HepG2 (cell line): ENCODE measurements around the gene ZKSCAN4. TPM values are rescaled to one million over a fixed set of nuclear protein-coding genes. Genes with fewer than 3 reads are reported as not detected.

ENCODE experiments used
- CSRNP1 ChIP-seq: sonication (generic); formaldehyde crosslinking; IDR thresholded peaks from 2 replicates; pipeline ENCODE4 v1.8.1; 2023; ENCODE audit warnings: mild to moderate bottlenecking, missing genetic modification reagents
- GPN1 ChIP-seq: sonication (generic); formaldehyde crosslinking; IDR thresholded peaks from 2 replicates; pipeline ENCODE4 v1.5.1; 2020; ENCODE audit warnings: missing genetic modification reagents, borderline replicate concordance
- HDAC1 ChIP-seq: sonication (generic); formaldehyde crosslinking; IDR thresholded peaks from 2 replicates; pipeline ENCODE4 v1.5.1; 2020; ENCODE audit warnings: mild to moderate bottlenecking, missing genetic modification reagents
- IKZF1 ChIP-seq: fragments of 450-650 bp; IDR thresholded peaks from 2 replicates; pipeline ENCODE4 v1.7.1; 2016
- KLF15 ChIP-seq: sonication (generic); formaldehyde crosslinking; IDR thresholded peaks from 2 replicates; pipeline ENCODE4 v1.8.1; 2023; ENCODE audit warnings: borderline replicate concordance, mild to moderate bottlenecking, inconsistent platforms, missing genetic modification reagents, mixed read lengths
- NFIB ChIP-seq: sonication (generic); formaldehyde crosslinking; IDR thresholded peaks from 2 replicates; pipeline ENCODE4 v1.9.0; 2021; ENCODE audit warnings: missing genetic modification reagents, mild to moderate bottlenecking, borderline replicate concordance
- SMYD3 ChIP-seq: sonication (generic); formaldehyde crosslinking; IDR thresholded peaks from 2 replicates; pipeline ENCODE4 v1.8.1; 2023; ENCODE audit warnings: mild to moderate bottlenecking, missing genetic modification reagents
- SP140L ChIP-seq: sonication (generic); formaldehyde crosslinking; IDR thresholded peaks from 2 replicates; pipeline ENCODE4 v1.4.0; 2020; ENCODE audit warnings: missing genetic modification reagents, borderline replicate concordance
- SP5 ChIP-seq: IDR thresholded peaks from 2 replicates; pipeline ENCODE4 v1.6.1; 2016; ENCODE audit warnings: low read depth, borderline replicate concordance
- TFAP4 ChIP-seq: sonication (generic); IDR thresholded peaks from 2 replicates; pipeline ENCODE4 v1.6.1; 2016; ENCODE audit warnings: low read depth, borderline replicate concordance
- THYN1 ChIP-seq: sonication (generic); formaldehyde crosslinking; IDR thresholded peaks from 2 replicates; pipeline ENCODE4 v1.8.1; 2023; ENCODE audit warnings: low read depth, mild to moderate bottlenecking, moderate library complexity, missing genetic modification reagents, borderline replicate concordance
- TP53 ChIP-seq: sonication (generic); formaldehyde crosslinking; conservative IDR thresholded peaks from 2 replicates; pipeline ENCODE4 v1.4.0; 2020; ENCODE audit warnings: missing genetic modification reagents
- YEATS4 ChIP-seq: sonication (generic); formaldehyde crosslinking; IDR thresholded peaks from 2 replicates; pipeline ENCODE4 v1.4.0; 2020; ENCODE audit warnings: missing genetic modification reagents, borderline replicate concordance
- ZBTB20 ChIP-seq: sonication (generic); formaldehyde crosslinking; IDR thresholded peaks from 2 replicates; pipeline ENCODE4 v1.8.1; 2023; ENCODE audit warnings: missing genetic modification reagents, low read depth, mild to moderate bottlenecking, borderline replicate concordance
- ZNF382 ChIP-seq: sonication (generic); formaldehyde crosslinking; IDR thresholded peaks from 2 replicates; pipeline ENCODE4 v1.5.0; 2020; ENCODE audit warnings: missing genetic modification reagents, mild to moderate bottlenecking, borderline replicate concordance
- ZNF432 ChIP-seq: sonication (generic); formaldehyde crosslinking; IDR thresholded peaks from 2 replicates; pipeline ENCODE4 v1.5.0; 2020; ENCODE audit warnings: missing genetic modification reagents, mild to moderate bottlenecking, borderline replicate concordance
- ZNF589 ChIP-seq: sonication (generic); formaldehyde crosslinking; conservative IDR thresholded peaks from 2 replicates; pipeline ENCODE4 v1.8.0; 2022; ENCODE audit warnings: mild to moderate bottlenecking, moderate library complexity, missing genetic modification reagents
- ZNF652 ChIP-seq: IDR thresholded peaks from 2 replicates; pipeline ENCODE4 v1.6.1; 2016; ENCODE audit warnings: low read depth, borderline replicate concordance
- ZNF746 ChIP-seq: sonication (generic); formaldehyde crosslinking; IDR thresholded peaks from 2 replicates; pipeline ENCODE4 v1.8.0; 2022; ENCODE audit warnings: mild to moderate bottlenecking, missing genetic modification reagents
- polyA plus RNA-seq, 8 experiments: library from polyadenylated mRNA; depleted of rRNA in 3 of 8; stranded (reverse) in 7 of 8; unstranded in 1 of 8; fragments of >200 nt; fragmentation: Illumina TruSeq in 4 of 8; extraction: Trizol in 4 of 8; gene quantifications; 2 replicates each; pipeline versions ENCODE4 v1.2.1 to v1.2.3, GENCODE V29; 2011 to 2016; ENCODE audit warnings: low read depth in 4 of 8, missing spikeins in 1 of 8, mixed read lengths in 1 of 8; ENCODE audit not compliant: insufficient read depth in 1 of 8
- total RNA-seq, 5 experiments: library from RNA; depleted of rRNA; stranded (reverse); fragments of >200 nt; fragmentation: Illumina TruSeq; extraction: Trizol; gene quantifications; 2 replicates each; pipeline ENCODE4 v1.2.3, GENCODE V29; 2016; ENCODE audit warnings: low read depth in 1 of 5
- TF ChIP-seq, protein P1 (sequence below): sonication (generic); formaldehyde crosslinking; conservative IDR thresholded peaks from 2 replicates; pipeline ENCODE4 v1.8.0; 2022; ENCODE audit warnings: mild to moderate bottlenecking, moderate library complexity, missing genetic modification reagents
- TF ChIP-seq, protein P2 (sequence below): sonication (generic); formaldehyde crosslinking; IDR thresholded peaks from 2 replicates; pipeline ENCODE4 v1.4.0; 2020; ENCODE audit warnings: missing genetic modification reagents
- TF ChIP-seq, protein P3 (sequence below): sonication (generic); formaldehyde crosslinking; IDR thresholded peaks from 2 replicates; pipeline ENCODE4 v1.4.0; 2020; ENCODE audit warnings: mild to moderate bottlenecking, missing genetic modification reagents

Gene ZKSCAN4
- total and polyA plus RNA-seq, 2 of the 13 experiments (the other 11 are each of a cell fraction or from before 2014, with no cell fraction given) = 2.9 to 7.8 TPM

- TF ChIP-seq, protein P1, sequence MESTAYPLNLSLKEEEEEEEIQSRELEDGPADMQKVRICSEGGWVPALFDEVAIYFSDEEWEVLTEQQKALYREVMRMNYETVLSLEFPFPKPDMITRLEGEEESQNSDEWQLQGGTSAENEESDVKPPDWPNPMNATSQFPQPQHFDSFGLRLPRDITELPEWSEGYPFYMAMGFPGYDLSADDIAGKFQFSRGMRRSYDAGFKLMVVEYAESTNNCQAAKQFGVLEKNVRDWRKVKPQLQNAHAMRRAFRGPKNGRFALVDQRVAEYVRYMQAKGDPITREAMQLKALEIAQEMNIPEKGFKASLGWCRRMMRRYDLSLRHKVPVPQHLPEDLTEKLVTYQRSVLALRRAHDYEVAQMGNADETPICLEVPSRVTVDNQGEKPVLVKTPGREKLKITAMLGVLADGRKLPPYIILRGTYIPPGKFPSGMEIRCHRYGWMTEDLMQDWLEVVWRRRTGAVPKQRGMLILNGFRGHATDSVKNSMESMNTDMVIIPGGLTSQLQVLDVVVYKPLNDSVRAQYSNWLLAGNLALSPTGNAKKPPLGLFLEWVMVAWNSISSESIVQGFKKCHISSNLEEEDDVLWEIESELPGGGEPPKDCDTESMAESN (CRISPR knock-in tag) = no peak
- TF ChIP-seq KLF15 (CRISPR knock-in tag) (no peak; the same call in 1 of the 2 replicates), CSRNP1 (CRISPR knock-in tag) (peak; percentile 91), ZNF432 (CRISPR knock-in tag) (no peak), ZNF652 (CRISPR knock-in tag) (no peak), HDAC1 (CRISPR knock-in tag) (peak; percentile 72), THYN1 (CRISPR knock-in tag) (no peak), NFIB (CRISPR knock-in tag) (no peak), TFAP4 (peak; percentile 27; the same call in 1 of the 2 replicates), YEATS4 (CRISPR knock-in tag) (peak; percentile 89), ZNF589 (no peak), GPN1 (CRISPR knock-in tag) (no peak), IKZF1 (no peak), ZBTB20 (CRISPR knock-in tag) (no peak), SMYD3 (no peak), ZNF382 (no peak), SP140L (CRISPR knock-in tag) (no peak; the same call in 1 of the 2 replicates), SP5 (CRISPR knock-in tag) (no peak), ZNF746 (no peak), TP53 (no peak)
- TF ChIP-seq, protein P2, sequence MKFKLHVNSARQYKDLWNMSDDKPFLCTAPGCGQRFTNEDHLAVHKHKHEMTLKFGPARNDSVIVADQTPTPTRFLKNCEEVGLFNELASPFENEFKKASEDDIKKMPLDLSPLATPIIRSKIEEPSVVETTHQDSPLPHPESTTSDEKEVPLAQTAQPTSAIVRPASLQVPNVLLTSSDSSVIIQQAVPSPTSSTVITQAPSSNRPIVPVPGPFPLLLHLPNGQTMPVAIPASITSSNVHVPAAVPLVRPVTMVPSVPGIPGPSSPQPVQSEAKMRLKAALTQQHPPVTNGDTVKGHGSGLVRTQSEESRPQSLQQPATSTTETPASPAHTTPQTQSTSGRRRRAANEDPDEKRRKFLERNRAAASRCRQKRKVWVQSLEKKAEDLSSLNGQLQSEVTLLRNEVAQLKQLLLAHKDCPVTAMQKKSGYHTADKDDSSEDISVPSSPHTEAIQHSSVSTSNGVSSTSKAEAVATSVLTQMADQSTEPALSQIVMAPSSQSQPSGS (CRISPR knock-in tag) = peak; percentile 38; the same call in 1 of the 2 replicates
- TF ChIP-seq, protein P3, sequence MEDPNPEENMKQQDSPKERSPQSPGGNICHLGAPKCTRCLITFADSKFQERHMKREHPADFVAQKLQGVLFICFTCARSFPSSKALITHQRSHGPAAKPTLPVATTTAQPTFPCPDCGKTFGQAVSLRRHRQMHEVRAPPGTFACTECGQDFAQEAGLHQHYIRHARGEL (CRISPR knock-in tag) = no peak
Measured at GRCh38 chr6:28218312-28219248, 33.5 kb downstream of the ZKSCAN4 start (continued).
